ENCODE results near the gene ZNF226. TPM values are rescaled to one million over a fixed set of nuclear protein-coding genes. Genes with fewer than 3 reads are reported as not detected.

Gene ZNF226
- total and polyA plus RNA-seq, 9 of the 15 experiments (the other 6 are each of a cell fraction or from before 2014, with no cell fraction given), result 6.2 to 19.4 (median 9.3) TPM

DNA sequence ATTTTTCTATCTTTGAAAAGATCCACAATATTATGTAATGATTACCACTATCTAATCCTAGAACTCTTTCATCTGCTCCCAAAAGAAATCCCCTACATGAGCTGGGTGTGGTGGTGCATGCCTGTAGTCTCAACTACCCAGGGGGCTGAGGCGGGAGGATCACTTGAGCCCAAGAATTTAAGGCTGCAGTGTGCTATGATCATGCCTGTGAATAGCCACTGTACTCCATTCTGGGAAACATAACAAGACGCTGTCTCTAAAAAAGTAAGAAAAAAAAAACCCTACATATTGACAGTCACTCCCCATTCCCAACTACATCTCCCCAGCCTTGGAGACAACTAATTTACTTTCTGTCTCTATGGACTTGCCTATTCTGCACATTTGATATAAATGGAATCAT is 1.1 kb upstream of the ZNF226 start:
- DNase-seq (ENCODE audit: extremely low read depth in 1 of 4, low spot score in 3 of 4) (no peak), FAIRE-seq (no peak), ATAC-seq (no peak)
- no peak overlapping the region; the same call in 1 of the 2 replicates for H3K4me2 ChIP-seq (ENCODE audit: insufficient read depth, low read length)
- ChIA-PET POLR2A (interaction anchor here (1.3 kb wide), 1 partner anchor 10 kb away, joined by 11 read pairs; no protein-coding TSS in a partner anchor), CTCF (ENCODE audit: low intra/inter-chr PET ratio) (no interaction called here)
- no peak overlapping the region for H3K9ac ChIP-seq (ENCODE audit: insufficient read depth in 1 of 2, low read depth in 2 of 2, low read length in 2 of 2)
- no TSS peak for BruUV-seq (replicated peaks)
- no peak overlapping the region for H3K27ac ChIP-seq (ENCODE audit: extremely low read depth, low read depth, low read length)
- H2AFZ ChIP-seq (ENCODE audit: low read depth, low read length), result peak overlapping the region; percentile 98
- no peaks in the 10 kb centered on the region for H3K9me1 ChIP-seq (ENCODE audit: control insufficient read depth, insufficient read depth, low read length)
- H3K4me3 ChIP-seq, result no peak overlapping the region
- in situ Hi-C loops (cut with MboI) (no loop called here), intact Hi-C loops (cut with micrococcal nuclease) (no loop called here)
- peaks cover 3% of the 10 kb centered on the region; the same call in 2 of the 3 replicates for H3K79me2 ChIP-seq (ENCODE audit: control insufficient read depth, insufficient read depth, low read length)
- peaks cover 9% of the 10 kb centered on the region; the same call in 1 of the 3 replicates for H3K36me3 ChIP-seq (ENCODE audit: control insufficient read depth, insufficient read depth, low read length)
- H3K4me1 ChIP-seq (replicated peaks in 1 of 2; ENCODE audit: control insufficient read depth in 2 of 2, insufficient read depth in 2 of 2, low read length in 2 of 2), result no peaks in the 10 kb centered on the region; a peak in 1 of 5 replicates
- peaks cover 3% of the 10 kb centered on the region; the same call in 1 of the 2 replicates for H3K9me3 ChIP-seq (replicated peaks; ENCODE audit: control insufficient read depth, insufficient read depth, low read depth, low read length)
- H4K20me1 ChIP-seq (replicated peaks; ENCODE audit: control insufficient read depth, insufficient read depth, low read length), result no peaks in the 10 kb centered on the region
- 26% methylated on average over 2 of the region's 2 CpGs for WGBS (ENCODE audit: insufficient coverage, low coverage, missing lambda C conversion rate)
- H3K27me3 ChIP-seq (ENCODE audit: control insufficient read depth in 2 of 2, insufficient read depth in 2 of 2, low read length in 2 of 2), result no peaks in the 10 kb centered on the region
- TF ChIP-seq SNAPC5 (CRISPR knock-in tag; IDR thresholded peaks at IDR 0.05) (no peak), ZNF184 (CRISPR knock-in tag; IDR thresholded peaks at IDR 0.05) (no peak), ETS2 (tag; IDR thresholded peaks at IDR 0.05; ENCODE audit: borderline replicate concordance, poor library complexity, severe bottlenecking) (no peak), RB1 (IDR thresholded peaks at IDR 0.05; ENCODE audit: low read depth) (no peak), RBBP5 (IDR thresholded peaks at IDR 0.05; ENCODE audit: borderline replicate concordance, insufficient read depth, low read length, poor library complexity, severe bottlenecking) (no peak), ZNF224 (CRISPR knock-in tag; IDR thresholded peaks at IDR 0.05) (no peak), HIVEP1 (CRISPR knock-in tag; IDR thresholded peaks at IDR 0.05) (no peak)
- TF ChIP-seq, protein P1, sequence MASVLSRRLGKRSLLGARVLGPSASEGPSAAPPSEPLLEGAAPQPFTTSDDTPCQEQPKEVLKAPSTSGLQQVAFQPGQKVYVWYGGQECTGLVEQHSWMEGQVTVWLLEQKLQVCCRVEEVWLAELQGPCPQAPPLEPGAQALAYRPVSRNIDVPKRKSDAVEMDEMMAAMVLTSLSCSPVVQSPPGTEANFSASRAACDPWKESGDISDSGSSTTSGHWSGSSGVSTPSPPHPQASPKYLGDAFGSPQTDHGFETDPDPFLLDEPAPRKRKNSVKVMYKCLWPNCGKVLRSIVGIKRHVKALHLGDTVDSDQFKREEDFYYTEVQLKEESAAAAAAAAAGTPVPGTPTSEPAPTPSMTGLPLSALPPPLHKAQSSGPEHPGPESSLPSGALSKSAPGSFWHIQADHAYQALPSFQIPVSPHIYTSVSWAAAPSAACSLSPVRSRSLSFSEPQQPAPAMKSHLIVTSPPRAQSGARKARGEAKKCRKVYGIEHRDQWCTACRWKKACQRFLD (CRISPR knock-in tag; IDR thresholded peaks at IDR 0.05), result no peak
- TF ChIP-seq, protein P2, sequence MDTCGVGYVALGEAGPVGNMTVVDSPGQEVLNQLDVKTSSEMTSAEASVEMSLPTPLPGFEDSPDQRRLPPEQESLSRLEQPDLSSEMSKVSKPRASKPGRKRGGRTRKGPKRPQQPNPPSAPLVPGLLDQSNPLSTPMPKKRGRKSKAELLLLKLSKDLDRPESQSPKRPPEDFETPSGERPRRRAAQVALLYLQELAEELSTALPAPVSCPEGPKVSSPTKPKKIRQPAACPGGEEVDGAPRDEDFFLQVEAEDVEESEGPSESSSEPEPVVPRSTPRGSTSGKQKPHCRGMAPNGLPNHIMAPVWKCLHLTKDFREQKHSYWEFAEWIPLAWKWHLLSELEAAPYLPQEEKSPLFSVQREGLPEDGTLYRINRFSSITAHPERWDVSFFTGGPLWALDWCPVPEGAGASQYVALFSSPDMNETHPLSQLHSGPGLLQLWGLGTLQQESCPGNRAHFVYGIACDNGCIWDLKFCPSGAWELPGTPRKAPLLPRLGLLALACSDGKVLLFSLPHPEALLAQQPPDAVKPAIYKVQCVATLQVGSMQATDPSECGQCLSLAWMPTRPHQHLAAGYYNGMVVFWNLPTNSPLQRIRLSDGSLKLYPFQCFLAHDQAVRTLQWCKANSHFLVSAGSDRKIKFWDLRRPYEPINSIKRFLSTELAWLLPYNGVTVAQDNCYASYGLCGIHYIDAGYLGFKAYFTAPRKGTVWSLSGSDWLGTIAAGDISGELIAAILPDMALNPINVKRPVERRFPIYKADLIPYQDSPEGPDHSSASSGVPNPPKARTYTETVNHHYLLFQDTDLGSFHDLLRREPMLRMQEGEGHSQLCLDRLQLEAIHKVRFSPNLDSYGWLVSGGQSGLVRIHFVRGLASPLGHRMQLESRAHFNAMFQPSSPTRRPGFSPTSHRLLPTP (IDR thresholded peaks at IDR 0.05; ENCODE audit: borderline replicate concordance, extremely low read depth, insufficient read length), result no peak
